K562 (cell line): ENCODE results near the gene SPOCD1. TPM values are rescaled to one million over a fixed set of nuclear protein-coding genes. Genes with fewer than 3 reads are reported as not detected.

Source experiments
- ATAC-seq: fragments of 200-7000 bp; cut with Tn5 transposase; 3 replicates; pipeline ENCODE4 v1.9.1; 2020; ENCODE audit warnings: moderate library complexity
- BruUV-seq: library from RNA; stranded (reverse); fragments of 400-500 nt; replicated peaks from 2 replicates; lab custom pipeline; 2021; lab: Mats Ljungman, UMichigan
- CTCF ChIA-PET: fragments of 300-600 bp; formaldehyde crosslinking; extraction: SDS; loops from one replicate; lab custom pipeline; 2021; ENCODE audit warnings: low intra/inter-chr PET ratio; lab: Yijun Ruan, JAX
- POLR2A ChIA-PET: fragments of 300-600, 350-650 bp; sonication (Branson Sonifier 250); formaldehyde crosslinking; extraction: SDS; loops from one replicate; lab custom pipeline; 2021; ENCODE audit warnings: antibody characterized with exemption, inconsistent platforms; lab: Yijun Ruan, JAX
- DNase-seq, 4 experiments: peaks; one replicate each; pipeline versions ENCODE4 v3.0.0 to v3.0.0-alpha.2; 2011 to 2018; ENCODE audit warnings: low spot score in 3 of 4, mixed read lengths in 3 of 4; ENCODE audit errors: extremely low read depth in 1 of 4
- FAIRE-seq: peaks from 2 replicates; lab custom pipeline; 2011; peaks lifted over from hg19 to GRCh38; lab: Jason Lieb, UNC
- H2AFZ ChIP-seq: 2 replicates; pipeline ENCODE4 v1.6.0; 2011; ENCODE audit warnings: low read depth, low read length, control low read depth, inconsistent platforms
- H3K27ac ChIP-seq: fragments of 200-600 bp; 3 replicates; pipeline ENCODE4 v1.8.0; 2011; ENCODE audit warnings: low read depth, mild to moderate bottlenecking, control low read depth, inconsistent platforms, low read length, moderate library complexity, mixed read lengths; ENCODE audit errors: extremely low read depth
- H3K27me3 ChIP-seq, 2 experiments: fragments of 300-600 bp in 1 of 2; 2 replicates in 1 of 2; 3 replicates in 1 of 2; pipeline versions ENCODE4 v1.6.0 to v1.8.0; 2011; ENCODE audit warnings: inconsistent platforms in 2 of 2, low read length in 2 of 2, mild to moderate bottlenecking in 1 of 2, mixed read lengths in 1 of 2, moderate library complexity in 1 of 2; ENCODE audit not compliant: control insufficient read depth in 2 of 2, insufficient read depth in 2 of 2
- H3K36me3 ChIP-seq: fragments of 300-600 bp; 3 replicates; pipeline ENCODE4 v1.8.0; 2011; ENCODE audit warnings: mild to moderate bottlenecking, low read length, inconsistent platforms; ENCODE audit not compliant: control insufficient read depth, insufficient read depth
- H3K4me1 ChIP-seq, 2 experiments: fragments of 200-600 bp in 1 of 2; replicated peaks in 1 of 2; 2 replicates in 1 of 2; 3 replicates in 1 of 2; pipeline versions ENCODE4 v1.5.1 to v1.8.0; 2011; ENCODE audit warnings: inconsistent platforms in 2 of 2, low read length in 2 of 2, mild to moderate bottlenecking in 1 of 2, mixed read lengths in 1 of 2, moderate library complexity in 1 of 2; ENCODE audit not compliant: control insufficient read depth in 2 of 2, insufficient read depth in 2 of 2
- H3K4me2 ChIP-seq: 2 replicates; pipeline ENCODE4 v1.6.1; 2011; ENCODE audit warnings: low read length, control low read depth, inconsistent platforms, mixed read lengths; ENCODE audit not compliant: insufficient read depth
- H3K4me3 ChIP-seq: fragments of 200-600 bp; sonication (generic), shearing (Covaris generic); 2 replicates; pipeline ENCODE4 v1.5.1; 2016; ENCODE audit warnings: control low read depth, inconsistent platforms
- H3K79me2 ChIP-seq: fragments of 200-600 bp; 3 replicates; pipeline ENCODE4 v1.8.0; 2011; ENCODE audit warnings: low read length, inconsistent platforms; ENCODE audit not compliant: control insufficient read depth, insufficient read depth
- H3K9ac ChIP-seq, 2 experiments: 2 replicates each; pipeline versions ENCODE4 v1.6.0 to v1.6.1; 2011; ENCODE audit warnings: low read depth in 2 of 2, low read length in 2 of 2, control low read depth in 1 of 2, inconsistent platforms in 1 of 2, mild to moderate bottlenecking in 1 of 2, mixed read lengths in 1 of 2; ENCODE audit not compliant: insufficient read depth in 1 of 2
- H3K9me1 ChIP-seq: one replicate; pipeline ENCODE4 v1.6.0; 2011; ENCODE audit warnings: inconsistent platforms, mild to moderate bottlenecking, low read length, moderate library complexity; ENCODE audit not compliant: control insufficient read depth, insufficient read depth
- H3K9me3 ChIP-seq: replicated peaks from 2 replicates; pipeline ENCODE4 v1.5.1; 2011; ENCODE audit warnings: low read depth, low read length, inconsistent platforms; ENCODE audit not compliant: control insufficient read depth, insufficient read depth
- H4K20me1 ChIP-seq: replicated peaks from 2 replicates; pipeline ENCODE4 v1.6.1; 2011; ENCODE audit warnings: low read length, inconsistent platforms, mixed read lengths; ENCODE audit not compliant: control insufficient read depth, insufficient read depth
- ESRRA ChIP-seq: fragments of 450-650 bp; IDR thresholded peaks from 2 replicates; pipeline ENCODE4 v1.6.1; 2014; ENCODE audit warnings: low read depth, mild to moderate bottlenecking, moderate library complexity, borderline replicate concordance
- FOXA3 ChIP-seq, 2 experiments: fragments of 450-650 bp in 1 of 2; sonication (generic) in 1 of 2; formaldehyde crosslinking; IDR thresholded peaks in 1 of 2; conservative IDR thresholded peaks in 1 of 2; 2 replicates each; pipeline versions ENCODE4 v1.4.0 to v1.8.0; 2020 to 2022; ENCODE audit warnings: mild to moderate bottlenecking in 2 of 2, missing genetic modification reagents in 1 of 2
- GATAD2B ChIP-seq: fragments of 450-650 bp; IDR thresholded peaks from 2 replicates; pipeline ENCODE4 v1.6.1; 2017; ENCODE audit warnings: mild to moderate bottlenecking, borderline replicate concordance
- NFIC ChIP-seq: fragments of 450-650 bp; IDR thresholded peaks from 2 replicates; pipeline ENCODE4 v1.6.1; 2017; ENCODE audit warnings: mild to moderate bottlenecking, inconsistent platforms
- PHF20 ChIP-seq: fragments of 450-650 bp; IDR thresholded peaks from 2 replicates; pipeline ENCODE4 v1.6.1; 2018; ENCODE audit not compliant: partially characterized antibody
- WGBS: fragments of 100-300 bp; shearing (Covaris generic); methylation state at CpG from one replicate; pipeline ENCODE4 v1.1.6; 2016; ENCODE audit warnings: low coverage, mixed read lengths; ENCODE audit not compliant: insufficient coverage; ENCODE audit errors: missing lambda C conversion rate; 5-methylcytosine and 5-hydroxymethylcytosine counted together
- in situ Hi-C: fragments of 300-500 bp; cut with MboI; formaldehyde crosslinking; loops from 4 replicates; pipeline ENCODE4 v1.15.0; 2018; ENCODE audit warnings: inconsistent platforms, mixed read lengths
- intact Hi-C: fragments of 100-400 bp; cut with micrococcal nuclease; formaldehyde crosslinking; loops from 2 replicates; pipeline ENCODE4 v1.14.2; 2022
- polyA plus RNA-seq, 8 experiments: library from polyadenylated mRNA; depleted of rRNA in 4 of 8; stranded (reverse) in 5 of 8; unstranded in 3 of 8; fragments of >200 nt; fragmentation: Nextera tagmentation in 2 of 8; fragmentation: Illumina TruSeq in 1 of 8; extraction: Ambion mirVana in 2 of 8; extraction: Trizol in 1 of 8; gene quantifications; 2 replicates each; pipeline versions ENCODE4 v1.2.1 to v1.2.3, GENCODE V29; 2011 to 2014; ENCODE audit warnings: inconsistent platforms in 1 of 8, missing spikeins in 1 of 8
- total RNA-seq, 7 experiments: library from RNA; depleted of rRNA in 6 of 7; stranded (reverse); fragments of >200 nt in 6 of 7; fragmentation: Illumina TruSeq in 2 of 7; extraction: Trizol in 2 of 7; gene quantifications; 2 replicates each; pipeline versions ENCODE4 v1.2.1 to v1.2.3, GENCODE V29; 2011 to 2021; ENCODE audit warnings: low replicate concordance in 1 of 7

SPOCD1 gene
- total and polyA plus RNA-seq, 9 of the 15 experiments (the other 6 are each of a cell fraction or from before 2014, with no cell fraction given): 0.03 to 0.71 (median 0.26) TPM; not detected in 1

GRCh38 chr1:31828926-31829690, 13.3 kb upstream of the SPOCD1 start:
- WGBS: 74% methylated on average over 15 of the region's 15 CpGs
- H3K9me1 ChIP-seq: no peaks in the 10 kb centered on the region
- no peak for FAIRE-seq
- no peak for ATAC-seq
- no peaks in the 10 kb centered on the region for H3K9me3 ChIP-seq
- no peaks in the 10 kb centered on the region for H3K79me2 ChIP-seq
- 0 out of 4 replicates have a peak overlapping the region, but pooled peaks of 1 of the 2 experiments have one; percentile 17 for H3K9ac ChIP-seq
- no peak overlapping the region for H3K4me2 ChIP-seq
- in situ Hi-C loops (loop anchor here (10.0 kb wide), 1 partner anchor 236 kb away; no protein-coding TSS in a partner anchor), intact Hi-C loops (no loop called here)
- POLR2A ChIA-PET: interaction anchor here (0.7 kb wide), 1 partner anchor 15 kb away, joined by 4 read pairs; no protein-coding TSS in a partner anchor
- H4K20me1 ChIP-seq: no peaks in the 10 kb centered on the region
- no peaks in the 10 kb centered on the region for H3K27me3 ChIP-seq
- H3K27ac ChIP-seq: no peak overlapping the region
- no peaks in the 10 kb centered on the region for H3K36me3 ChIP-seq
- TF ChIP-seq PHF20 (no peak), FOXA3 (CRISPR knock-in tag; conservative IDR thresholded peaks at IDR 0.05 in 1 of 2, IDR thresholded peaks at IDR 0.05 in 1 of 2) (0 out of 4 replicates have a peak, but pooled peaks of 1 of the 2 experiments have one; percentile 0), NFIC (0 out of 2 replicates have a peak, but pooled peaks have one; percentile 24)
- CTCF ChIA-PET: no interaction called here
- DNase-seq: no peak
- no TSS peak for BruUV-seq
- no peak overlapping the region for H2AFZ ChIP-seq
- no peak overlapping the region for H3K4me3 ChIP-seq
- H3K4me1 ChIP-seq: peaks cover 23 to 38% of the 10 kb centered on the region in 2 experiments; a peak in 4 of 5 replicates

- Histone ChIP-seq H3K4me3 (no peak overlapping the region), H3K36me3 (no peaks in the 10 kb centered on the region), H3K9me1 (no peaks in the 10 kb centered on the region), H3K27me3 (no peaks in the 10 kb centered on the region), H3K9ac (no peak overlapping the region), H3K4me1 (peaks cover 23 to 38% of the 10 kb centered on the region in 2 experiments; a peak in 4 of 5 replicates), H2AFZ (no peak overlapping the region), H3K9me3 (no peaks in the 10 kb centered on the region), H3K27ac (no peak overlapping the region), H4K20me1 (no peaks in the 10 kb centered on the region), H3K4me2 (no peak overlapping the region), H3K79me2 (no peaks in the 10 kb centered on the region)
- BruUV-seq: no TSS peak
- WGBS: 48% methylated on average over 8 of the region's 8 CpGs
- in situ Hi-C loops (loop anchor here (10.0 kb wide), 1 partner anchor 236 kb away; no protein-coding TSS in a partner anchor), intact Hi-C loops (no loop called here)
- ChIA-PET CTCF (no interaction called here), POLR2A (no interaction called here)
- FAIRE-seq: no peak
- peak in 1 of 4 experiments; percentile 39 for DNase-seq
- no peak for TF ChIP-seq GATAD2B
- TF ChIP-seq ESRRA: peak; percentile 20; the same call in 1 of the 2 replicates
- no peak for ATAC-seq
Measured at GRCh38 chr1:31828341-31828740, 12.5 kb upstream of the SPOCD1 start.
